MM.1S (cell line): Measurements from ENCODE around the gene TMEM119.

ENCODE experiments used
- DNase-seq: peaks from one replicate; pipeline ENCODE4 v3.0.0-alpha.2; 2015
- H2AFZ ChIP-seq: fragments of 300-600 bp; sonication (generic); 2 replicates; pipeline ENCODE4 v1.6.0; 2016; ENCODE audit warnings: antibody characterized with exemption, low read length
- H3F3A ChIP-seq: fragments of 300-600 bp; sonication (generic); 2 replicates; pipeline ENCODE4 v1.6.1; 2016; ENCODE audit warnings: mild to moderate bottlenecking, antibody characterized with exemption, low read length, moderate library complexity, mixed read lengths; ENCODE audit not compliant: insufficient read depth
- H3K27ac ChIP-seq: fragments of 300-600 bp; sonication (generic); 2 replicates; pipeline ENCODE4 v1.5.1; 2016; ENCODE audit warnings: mild to moderate bottlenecking, low read length
- H3K27me3 ChIP-seq: fragments of 300-600 bp; sonication (generic); replicated peaks from 2 replicates; pipeline ENCODE4 v1.6.0; 2016; ENCODE audit warnings: low read length; ENCODE audit not compliant: insufficient read depth
- H3K36me3 ChIP-seq: fragments of 300-600 bp; sonication (generic); replicated peaks from 2 replicates; pipeline ENCODE4 v1.6.1; 2016; ENCODE audit warnings: mild to moderate bottlenecking, low read length, mixed read lengths; ENCODE audit not compliant: insufficient read depth
- H3K4me1 ChIP-seq: fragments of 300-600 bp; sonication (generic); 2 replicates; pipeline ENCODE4 v1.6.1; 2016; ENCODE audit warnings: low read length, mixed read lengths
- H3K4me2 ChIP-seq: fragments of 300-600 bp; sonication (generic); 2 replicates; pipeline ENCODE4 v1.6.0; 2016; ENCODE audit warnings: low read depth, low read length
- H3K4me3 ChIP-seq: fragments of 300-600 bp; sonication (generic); 2 replicates; pipeline ENCODE4 v1.5.1; 2016; ENCODE audit warnings: low read length, mixed read lengths
- H3K79me2 ChIP-seq: fragments of 300-600 bp; sonication (generic); 2 replicates; pipeline ENCODE4 v1.6.1; 2016; ENCODE audit warnings: mixed run types, low read length, mixed read lengths
- H3K9ac ChIP-seq: fragments of 300-600 bp; sonication (generic); 2 replicates; pipeline ENCODE4 v1.6.1; 2016; ENCODE audit warnings: low read length, mixed read lengths
- H3K9me2 ChIP-seq: fragments of 300-600 bp; sonication (generic); replicated peaks from 2 replicates; pipeline ENCODE4 v1.6.1; 2016; ENCODE audit warnings: mild to moderate bottlenecking, low read length, mixed read lengths; ENCODE audit not compliant: insufficient read depth
- H3K9me3 ChIP-seq: fragments of 300-600 bp; sonication (generic); replicated peaks from 2 replicates; pipeline ENCODE4 v1.6.1; 2016; ENCODE audit warnings: mild to moderate bottlenecking, low read length, mixed read lengths; ENCODE audit not compliant: insufficient read depth
- H4K20me1 ChIP-seq: fragments of 300-600 bp; sonication (generic); 2 replicates; pipeline ENCODE4 v1.6.1; 2016; ENCODE audit warnings: mild to moderate bottlenecking, low read length, moderate library complexity, mixed read lengths; ENCODE audit not compliant: insufficient read depth
- EZH2 ChIP-seq: fragments of 300-600 bp; sonication (generic); optimal IDR thresholded peaks from 2 replicates; pipeline ENCODE3; 2017; ENCODE audit warnings: low read depth, mild to moderate bottlenecking, antibody characterized with exemption, low read length, mixed read lengths
- EZH2phosphoT487 ChIP-seq: fragments of 300-600 bp; sonication (generic); IDR thresholded peaks from 2 replicates; pipeline ENCODE4 v1.6.1; 2018; ENCODE audit warnings: antibody characterized with exemption, low read length
- TF ChIP-seq, protein P1 (sequence below): fragments of 300-600 bp; sonication (generic); IDR thresholded peaks from 2 replicates; pipeline ENCODE4 v1.5.1; 2016; ENCODE audit warnings: antibody characterized with exemption, low read length, mixed read lengths

Gene TMEM119

DNA sequence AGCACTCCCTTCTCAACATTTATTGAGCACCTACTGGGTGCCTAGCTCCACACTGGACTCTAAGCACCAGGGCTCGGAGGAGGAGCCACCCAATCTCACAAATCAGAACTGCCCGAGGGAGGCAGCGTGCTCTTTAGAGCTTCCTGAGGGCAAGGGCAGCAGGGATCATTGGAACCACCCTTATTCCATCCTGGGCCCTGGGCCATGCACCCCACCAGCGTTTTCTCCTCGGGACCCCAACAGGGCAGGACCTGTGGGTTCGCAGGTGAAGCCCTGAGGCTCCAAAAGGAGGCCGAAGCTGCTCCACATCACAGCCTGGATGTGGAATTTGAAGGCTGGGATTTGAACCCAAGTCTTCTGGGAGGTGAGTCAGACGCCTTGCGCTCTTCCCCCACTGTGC, 15.4 kb downstream of the TMEM119 start:
- no peaks in the 10 kb centered on the region for H3K79me2 ChIP-seq
- no peaks in the 10 kb centered on the region for H3K9me2 ChIP-seq
- H3K27me3 ChIP-seq, result no peaks in the 10 kb centered on the region
- H3K9ac ChIP-seq, result no peak overlapping the region
- no peak for DNase-seq
- TF ChIP-seq, protein P1, sequence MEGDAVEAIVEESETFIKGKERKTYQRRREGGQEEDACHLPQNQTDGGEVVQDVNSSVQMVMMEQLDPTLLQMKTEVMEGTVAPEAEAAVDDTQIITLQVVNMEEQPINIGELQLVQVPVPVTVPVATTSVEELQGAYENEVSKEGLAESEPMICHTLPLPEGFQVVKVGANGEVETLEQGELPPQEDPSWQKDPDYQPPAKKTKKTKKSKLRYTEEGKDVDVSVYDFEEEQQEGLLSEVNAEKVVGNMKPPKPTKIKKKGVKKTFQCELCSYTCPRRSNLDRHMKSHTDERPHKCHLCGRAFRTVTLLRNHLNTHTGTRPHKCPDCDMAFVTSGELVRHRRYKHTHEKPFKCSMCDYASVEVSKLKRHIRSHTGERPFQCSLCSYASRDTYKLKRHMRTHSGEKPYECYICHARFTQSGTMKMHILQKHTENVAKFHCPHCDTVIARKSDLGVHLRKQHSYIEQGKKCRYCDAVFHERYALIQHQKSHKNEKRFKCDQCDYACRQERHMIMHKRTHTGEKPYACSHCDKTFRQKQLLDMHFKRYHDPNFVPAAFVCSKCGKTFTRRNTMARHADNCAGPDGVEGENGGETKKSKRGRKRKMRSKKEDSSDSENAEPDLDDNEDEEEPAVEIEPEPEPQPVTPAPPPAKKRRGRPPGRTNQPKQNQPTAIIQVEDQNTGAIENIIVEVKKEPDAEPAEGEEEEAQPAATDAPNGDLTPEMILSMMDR, result no peak
- H3K4me2 ChIP-seq, result no peak overlapping the region
- no peak overlapping the region for H3K27ac ChIP-seq
- no peaks in the 10 kb centered on the region for H3K9me3 ChIP-seq
- H2AFZ ChIP-seq, result no peak overlapping the region
- H3F3A ChIP-seq, result no peaks in the 10 kb centered on the region
- no peak overlapping the region for H3K4me3 ChIP-seq
- H3K36me3 ChIP-seq, result no peaks in the 10 kb centered on the region
- H4K20me1 ChIP-seq, result no peaks in the 10 kb centered on the region
- peaks cover 17% of the 10 kb centered on the region; the same call in 1 of the 2 replicates for H3K4me1 ChIP-seq

DNA sequence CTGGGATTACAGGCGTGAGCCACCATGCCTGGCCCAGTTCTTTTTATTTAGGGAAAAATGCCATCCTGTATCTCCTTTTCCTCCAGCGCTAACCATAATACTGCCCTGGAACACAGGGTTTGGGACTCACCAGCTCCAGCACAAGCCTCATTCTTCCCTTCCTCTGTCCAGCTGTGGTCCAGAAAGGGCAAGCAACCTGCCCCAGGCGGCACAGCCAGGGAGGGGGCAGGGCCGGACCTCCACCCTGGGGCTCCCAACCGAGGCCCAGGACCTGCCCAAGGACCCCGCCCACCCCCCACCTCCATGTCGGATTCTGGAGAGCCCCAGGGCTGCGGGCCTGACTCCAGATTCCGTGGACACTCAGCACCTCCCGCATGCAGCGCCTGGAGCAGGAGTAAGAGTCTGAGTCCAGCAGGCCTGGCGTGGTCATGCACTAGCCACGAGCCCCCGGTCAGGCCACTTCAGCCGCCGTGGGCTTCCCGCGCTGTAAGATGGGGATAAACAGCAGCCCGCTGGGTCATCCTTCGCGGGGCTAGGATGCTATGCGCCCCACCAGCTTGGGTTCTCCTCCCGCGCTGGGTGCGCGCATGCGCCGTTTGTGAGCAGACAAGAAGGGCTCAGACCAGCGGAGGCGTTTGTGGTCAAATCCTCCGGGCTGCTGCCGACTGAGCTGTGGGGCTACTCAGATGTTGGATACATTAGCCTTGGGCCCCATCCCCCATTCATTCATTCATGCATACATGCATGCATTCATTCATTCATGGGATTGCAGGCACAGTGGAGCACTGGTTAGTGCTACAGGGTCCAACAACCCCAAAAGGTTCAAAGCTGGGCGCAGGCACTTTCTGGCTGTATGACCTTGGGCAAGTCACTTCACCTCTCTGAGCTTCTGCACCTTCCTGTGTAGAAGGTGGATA, 16.3 kb downstream of the TMEM119 start:
- peaks cover 26% of the 10 kb centered on the region for H3K4me1 ChIP-seq
- H3F3A ChIP-seq, result peaks cover 4% of the 10 kb centered on the region; the same call in 1 of the 2 replicates
- no peak overlapping the region for H3K27ac ChIP-seq
- no peak for DNase-seq
- H4K20me1 ChIP-seq, result no peaks in the 10 kb centered on the region
- no peaks in the 10 kb centered on the region for H3K79me2 ChIP-seq
- no peak overlapping the region for H3K4me3 ChIP-seq
- no peak overlapping the region for H2AFZ ChIP-seq
- H3K9me3 ChIP-seq, result no peaks in the 10 kb centered on the region
- H3K9ac ChIP-seq, result no peak overlapping the region
- H3K27me3 ChIP-seq, result no peaks in the 10 kb centered on the region
- H3K9me2 ChIP-seq, result no peaks in the 10 kb centered on the region
- TF ChIP-seq, protein P1, result no peak
- no peak for TF ChIP-seq EZH2
- no peak for TF ChIP-seq EZH2phosphoT487
- H3K36me3 ChIP-seq, result no peaks in the 10 kb centered on the region
- H3K4me2 ChIP-seq, result no peak overlapping the region

DNA sequence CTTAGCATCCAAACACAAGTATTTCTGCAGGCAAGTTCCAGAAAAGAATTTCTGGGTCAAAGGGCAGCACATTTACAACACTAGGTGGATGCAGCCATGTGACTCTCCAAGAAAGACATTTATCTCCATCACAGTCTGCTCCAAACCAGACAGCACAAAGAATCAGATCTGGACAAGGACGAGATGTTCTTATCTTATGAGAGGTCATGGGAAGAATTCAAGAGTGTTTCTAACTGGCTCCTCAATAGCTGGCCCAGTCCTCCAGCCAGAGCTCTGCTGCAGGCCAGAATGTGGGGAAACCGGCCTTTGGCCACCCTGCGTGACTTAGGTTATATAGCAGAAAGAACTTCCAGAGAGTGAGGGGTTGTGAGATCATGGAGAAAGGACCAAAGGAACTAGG, 17.4 kb downstream of the TMEM119 start:
- no peak overlapping the region for H3K4me3 ChIP-seq
- H4K20me1 ChIP-seq, result no peaks in the 10 kb centered on the region
- no peaks in the 10 kb centered on the region for H3K27me3 ChIP-seq
- H2AFZ ChIP-seq, result no peak overlapping the region
- H3K27ac ChIP-seq, result no peak overlapping the region
- peaks cover 12% of the 10 kb centered on the region for H3F3A ChIP-seq
- no peaks in the 10 kb centered on the region for H3K79me2 ChIP-seq
- H3K9ac ChIP-seq, result no peak overlapping the region
- H3K4me1 ChIP-seq, result peaks cover 33% of the 10 kb centered on the region
- H3K4me2 ChIP-seq, result no peak overlapping the region
- DNase-seq, result no peak
- TF ChIP-seq, protein P1, result no peak
- no peak for TF ChIP-seq EZH2
- TF ChIP-seq EZH2phosphoT487, result no peak
- H3K9me2 ChIP-seq, result no peaks in the 10 kb centered on the region
- H3K36me3 ChIP-seq, result no peaks in the 10 kb centered on the region
- no peaks in the 10 kb centered on the region for H3K9me3 ChIP-seq
